PFSK-1 (cell line): ENCODE results near the gene ATG3.

Source experiments
- FOXP2 ChIP-seq: optimal IDR thresholded peaks from 2 replicates; pipeline ENCODE3; 2011; ENCODE audit warnings: borderline replicate concordance, control low read depth, inconsistent platforms; ENCODE audit not compliant: insufficient read depth; ENCODE audit errors: extremely low read length, extremely low read depth
- POLR2AphosphoS5 ChIP-seq: IDR thresholded peaks from 2 replicates; pipeline ENCODE4 v1.6.1; 2012; ENCODE audit warnings: low read depth, mild to moderate bottlenecking, control low read depth, low read length, moderate library complexity
- REST ChIP-seq, 2 experiments: IDR thresholded peaks; 2 replicates each; pipeline versions ENCODE4 v1.6.1 to v1.8.0; 2011 to 2012; ENCODE audit warnings: low read depth in 2 of 2, low read length in 2 of 2, control low read depth in 1 of 2, inconsistent platforms in 1 of 2, mild to moderate bottlenecking in 1 of 2, moderate library complexity in 1 of 2; ENCODE audit not compliant: insufficient read depth in 1 of 2
- SIN3A ChIP-seq: IDR thresholded peaks from 2 replicates; pipeline ENCODE4 v1.6.1; 2012; ENCODE audit warnings: mild to moderate bottlenecking, low read length, moderate library complexity, borderline replicate concordance; ENCODE audit not compliant: insufficient read depth
- TAF1 ChIP-seq: IDR thresholded peaks from 2 replicates; pipeline ENCODE4 v1.6.1; 2012; ENCODE audit warnings: low read length, control low read depth, borderline replicate concordance; ENCODE audit not compliant: insufficient read depth

ATG3 gene

DNA sequence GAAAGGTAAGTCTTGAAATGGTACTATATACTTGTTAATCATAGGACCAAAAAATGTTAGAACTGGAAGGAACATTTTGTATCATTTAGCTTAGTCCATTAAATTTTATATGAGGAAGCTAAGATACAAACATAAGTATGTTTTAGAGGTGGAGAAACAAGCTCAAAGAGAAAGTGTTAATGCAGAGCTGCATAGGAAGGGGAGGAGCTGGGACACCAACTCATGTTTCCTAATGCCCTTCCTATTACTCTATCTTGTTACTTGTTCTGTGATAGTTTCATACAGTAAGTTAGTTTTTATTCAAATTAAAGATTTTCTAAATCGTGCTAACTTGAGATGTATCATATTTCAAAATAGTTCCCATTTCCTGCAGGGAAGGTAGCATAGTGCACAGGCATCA, 7.5 kb upstream of the ATG3 start:
- TF ChIP-seq SIN3A (no peak), REST (IDR thresholded peaks at IDR 0.05; ENCODE audit: insufficient read depth in 1 of 2, low read depth in 2 of 2, low read length in 2 of 2) (no peak), FOXP2 (no peak), TAF1 (no peak), POLR2AphosphoS5 (no peak)

- TF ChIP-seq POLR2AphosphoS5 = no peak
- TF ChIP-seq FOXP2 = no peak
- TF ChIP-seq REST (IDR thresholded peaks at IDR 0.05; ENCODE audit: insufficient read depth in 1 of 2, low read depth in 2 of 2, low read length in 2 of 2) = no peak
- TF ChIP-seq TAF1 = no peak
- TF ChIP-seq SIN3A = no peak
These were observed 6.9 kb upstream of the ATG3 start for GRCh38 chr3:112568642-112569041.

- TF ChIP-seq POLR2AphosphoS5 (no peak), REST (IDR thresholded peaks at IDR 0.05; ENCODE audit: insufficient read depth in 1 of 2, low read depth in 2 of 2, low read length in 2 of 2) (no peak), TAF1 (no peak), SIN3A (no peak), FOXP2 (no peak)
These were observed 3.2 kb upstream of the ATG3 start for GRCh38 chr3:112564940-112565305.

GRCh38 chr3:112561484-112561733, 353 bp downstream of the ATG3 start:
- TF ChIP-seq POLR2AphosphoS5 (no peak), TAF1 (no peak), SIN3A (peak; percentile 12; the same call in 1 of the 2 replicates), FOXP2 (no peak), REST (IDR thresholded peaks at IDR 0.05; ENCODE audit: insufficient read depth in 1 of 2, low read depth in 2 of 2, low read length in 2 of 2) (no peak)

DNA sequence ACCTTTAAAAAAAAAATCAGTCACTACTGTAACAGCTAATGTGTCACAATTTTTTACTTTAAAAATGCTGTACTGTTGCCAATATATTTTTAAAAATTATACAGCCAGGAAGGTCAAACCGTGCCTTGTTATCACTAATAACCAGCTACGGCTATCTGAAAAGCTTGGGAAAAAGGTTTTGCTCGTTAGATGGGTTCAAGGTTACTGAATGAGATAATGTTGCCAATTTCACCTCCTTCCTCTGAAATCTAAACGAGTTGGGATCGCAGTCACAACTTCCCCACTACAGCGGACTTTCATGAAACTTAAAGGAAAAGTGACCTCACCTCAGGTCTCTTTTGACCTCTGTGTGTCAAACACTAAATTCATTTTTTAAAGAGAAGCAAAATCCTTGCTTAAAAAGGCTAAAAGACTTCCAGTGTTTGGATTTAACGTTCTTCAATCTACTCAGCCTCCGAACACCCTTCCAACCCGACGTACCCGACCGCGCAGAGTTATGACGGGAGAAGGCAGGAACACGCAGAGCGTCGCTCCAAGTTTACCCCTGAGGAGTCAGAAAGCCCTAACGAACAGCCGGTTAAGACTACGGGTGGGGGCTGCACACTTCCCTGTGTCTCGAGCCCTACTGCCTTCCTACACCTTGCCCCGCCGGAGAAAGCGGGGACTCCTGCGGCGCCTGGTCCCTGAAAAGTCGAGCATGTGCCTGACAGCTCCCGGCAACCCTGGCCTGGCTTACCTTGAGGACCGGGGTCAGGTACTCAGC, 860 bp downstream of the ATG3 start:
- TF ChIP-seq SIN3A (no peak), TAF1 (no peak), REST (IDR thresholded peaks at IDR 0.05; ENCODE audit: insufficient read depth in 1 of 2, low read depth in 2 of 2, low read length in 2 of 2) (no peak), FOXP2 (no peak)
